Breast epithelium (tissue), 3 donors: Measurements from ENCODE around the gene SETBP1.

Source experiments
- CTCF ChIP-seq, 3 donors: fragments of 450-650 bp; IDR thresholded peaks; one replicate each; pipeline ENCODE4 v1.5.1; 2016 to 2017; ENCODE audit warnings: antibody characterized with exemption in 3 of 3, mild to moderate bottlenecking in 3 of 3, moderate library complexity in 3 of 3
- POLR2AphosphoS5 ChIP-seq, 3 donors: sonication (generic); formaldehyde crosslinking; IDR thresholded peaks; one replicate each; pipeline ENCODE4 v1.6.1; 2017; ENCODE audit warnings: antibody characterized with exemption in 3 of 3

- TF ChIP-seq POLR2AphosphoS5 (IDR thresholded peaks at IDR 0.05) (peak in 2 of 3 donors; percentile 26 to 52), CTCF (IDR thresholded peaks at IDR 0.05) (no peak)
These were observed 34.6 kb downstream of the SETBP1 start for GRCh38 chr18:44715245-44715644.
